Colonic mucosa (tissue), 4 donors: ENCODE results near the gene KLRC2. TPM values are rescaled to one million over a fixed set of nuclear protein-coding genes. Genes with fewer than 3 reads are reported as not detected.
"Not testable (repeated sequence)": the region's sequence is repeated elsewhere in the genome, so short reads cannot be mapped to it uniquely, and the experiment has no call there.

Source experiments
- DNase-seq: peaks from one replicate; pipeline ENCODE4 v3.0.0-alpha.2; 2020
- H3K27ac ChIP-seq: fragments of 200-600 bp; one replicate; pipeline ENCODE4 v1.8.0; 2021
- H3K27me3 ChIP-seq: fragments of 200-600 bp; one replicate; pipeline ENCODE4 v1.8.0; 2021
- H3K36me3 ChIP-seq: fragments of 200-600 bp; one replicate; pipeline ENCODE4 v1.8.0; 2021
- H3K4me1 ChIP-seq: fragments of 200-600 bp; one replicate; pipeline ENCODE4 v1.8.0; 2021; ENCODE audit warnings: mild to moderate bottlenecking
- H3K4me3 ChIP-seq: fragments of 200-600 bp; one replicate; pipeline ENCODE4 v1.8.0; 2021
- H3K9ac ChIP-seq, 2 donors: one replicate each; pipeline ENCODE4 v1.7.0; 2013; ENCODE audit warnings: control low read depth in 2 of 2, low read depth in 2 of 2, low read length in 2 of 2
- H3K9me3 ChIP-seq: fragments of 200-600 bp; one replicate; pipeline ENCODE4 v1.8.0; 2021
- CTCF ChIP-seq: fragments of 200-600 bp; IDR thresholded peaks from one replicate; pipeline ENCODE4 v1.8.0; 2022; ENCODE audit warnings: antibody characterized with exemption, mild to moderate bottlenecking
- intact Hi-C: fragments of 100-400 bp; cut with DNase I; formaldehyde crosslinking; loops from one replicate; pipeline ENCODE4 v1.14.1; 2022
- total RNA-seq, 2 donors: library from RNA; stranded (reverse); fragmentation: NEBNext Ultra II Directional in 1 of 2; extraction: Animal tissue kit (Norgen Biotek cat#: 25700) in 1 of 2; gene quantifications; one replicate each; pipeline ENCODE4 v1.2.1, GENCODE V29; 2021
- donor health status: healthy.
- donor health status: DM: no; HTN: no; CAD: no.
- donor health status: DM: no; HTN: no; CAD: no.

Gene KLRC2
- total RNA-seq, 2 donors from 2014 or later = 0.50 TPM; not detected in 1

- DNase-seq = no peak
- H3K9me3 ChIP-seq = no peaks in the 10 kb centered on the region
- no peak overlapping the region for H3K4me3 ChIP-seq
- no peak for TF ChIP-seq CTCF
- no peaks in the 10 kb centered on the region for H3K36me3 ChIP-seq
- no peak overlapping the region for H3K9ac ChIP-seq
- intact Hi-C loops = no loop called here
- H3K4me1 ChIP-seq = no peaks in the 10 kb centered on the region
- no peak overlapping the region for H3K27ac ChIP-seq
- H3K27me3 ChIP-seq = no peaks in the 10 kb centered on the region
Measured at GRCh38 chr12:10404798-10405197, 31.0 kb downstream of the KLRC2 start.

- Histone ChIP-seq H3K36me3 (no peaks in the 10 kb centered on the region), H3K4me3 (no peak overlapping the region), H3K4me1 (no peaks in the 10 kb centered on the region), H3K9ac (no peak overlapping the region), H3K9me3 (no peaks in the 10 kb centered on the region), H3K27me3 (no peaks in the 10 kb centered on the region), H3K27ac (no peak overlapping the region)
- intact Hi-C loops = no loop called here
- DNase-seq = no peak
- no peak for TF ChIP-seq CTCF
Measured at GRCh38 chr12:10400829-10401228, 35.0 kb downstream of the KLRC2 start.

- no peak for DNase-seq
- Histone ChIP-seq H3K4me1 (peaks cover 4% of the 10 kb centered on the region), H3K27me3 (no peaks in the 10 kb centered on the region), H3K27ac (no peak overlapping the region), H3K4me3 (no peak overlapping the region), H3K9me3 (no peaks in the 10 kb centered on the region), H3K36me3 (no peaks in the 10 kb centered on the region), H3K9ac (no peak overlapping the region)
- intact Hi-C loops = no loop called here
- no peak for TF ChIP-seq CTCF
Measured at GRCh38 chr12:10398168-10398567, 37.6 kb downstream of the KLRC2 start.

GRCh38 chr12:10397296-10397695 is 38.5 kb downstream of the KLRC2 start:
- no peak overlapping the region for H3K27ac ChIP-seq
- H3K9ac ChIP-seq = no peak overlapping the region
- H3K9me3 ChIP-seq = no peaks in the 10 kb centered on the region
- H3K4me1 ChIP-seq = peaks cover 4% of the 10 kb centered on the region
- no peak for TF ChIP-seq CTCF
- intact Hi-C loops = no loop called here
- no peaks in the 10 kb centered on the region for H3K36me3 ChIP-seq
- H3K4me3 ChIP-seq = no peak overlapping the region
- DNase-seq = peak; percentile 34
- no peaks in the 10 kb centered on the region for H3K27me3 ChIP-seq

GRCh38 chr12:10396176-10396575 is 39.6 kb downstream of the KLRC2 start:
- H3K27ac ChIP-seq = peak overlapping the region; percentile 71
- H3K4me1 ChIP-seq, H3K4me3 ChIP-seq, H3K9me3 ChIP-seq, H3K9ac ChIP-seq, H3K36me3 ChIP-seq, intact Hi-C loops, DNase-seq, H3K27me3 ChIP-seq: not testable (repeated sequence)

GRCh38 chr12:10395390-10395998 is 40.3 kb downstream of the KLRC2 start:
- peak overlapping the region; percentile 71 for H3K27ac ChIP-seq
- H3K4me3 ChIP-seq = no peak overlapping the region
- no peaks in the 10 kb centered on the region for H3K27me3 ChIP-seq
- intact Hi-C loops = no loop called here
- no peaks in the 10 kb centered on the region for H3K9me3 ChIP-seq
- peak; percentile 68 for DNase-seq
- H3K36me3 ChIP-seq = no peaks in the 10 kb centered on the region
- H3K9ac ChIP-seq = peak overlapping the region in 1 of 2 donors; percentile 63
- H3K4me1 ChIP-seq = peaks cover 4% of the 10 kb centered on the region
- no peak for TF ChIP-seq CTCF

- DNase-seq, H3K9ac ChIP-seq, intact Hi-C loops, H3K27me3 ChIP-seq, H3K4me3 ChIP-seq, H3K36me3 ChIP-seq, H3K4me1 ChIP-seq, H3K9me3 ChIP-seq: not testable (repeated sequence)
- peak overlapping the region; percentile 71 for H3K27ac ChIP-seq
Measured at GRCh38 chr12:10394531-10395152, 41.2 kb downstream of the KLRC2 start.
